GM12878 (cell line): ENCODE data around the gene TRPM6. TPM values are rescaled to one million over a fixed set of nuclear protein-coding genes. Genes with fewer than 3 reads are reported as not detected.

ENCODE experiments used
- ATAC-seq: fragments of 200-7000 bp; cut with Tn5 transposase; 3 replicates; pipeline ENCODE4 v1.9.1; 2020; ENCODE audit warnings: mild to moderate bottlenecking, moderate library complexity
- BruUV-seq: library from RNA; stranded (reverse); fragments of 400-500 nt; replicated peaks from 2 replicates; lab custom pipeline; 2021; lab: Mats Ljungman, UMichigan
- CTCF ChIA-PET: fragments of 300-600 bp; sonication (Branson Sonifier 250); formaldehyde crosslinking; extraction: SDS; loops from one replicate; lab custom pipeline; 2021; ENCODE audit warnings: inconsistent platforms; lab: Yijun Ruan, JAX
- POLR2A ChIA-PET: fragments of 350-600 bp; formaldehyde crosslinking; extraction: SDS; loops from one replicate; lab custom pipeline; 2021; ENCODE audit warnings: inconsistent platforms; lab: Charles Lee
- RAD21 ChIA-PET: fragments of 300-600 bp; sonication (Branson Sonifier 250); formaldehyde crosslinking; loops from one replicate; lab custom pipeline; 2023; ENCODE audit warnings: antibody characterized with exemption; ENCODE audit not compliant: unreplicated experiment; lab: Charles Lee
- SMC1A ChIA-PET: fragments of 300-600 bp; sonication (Branson Sonifier 250); formaldehyde crosslinking; loops from one replicate; lab custom pipeline; 2023; ENCODE audit not compliant: unreplicated experiment, uncharacterized antibody; lab: Charles Lee
- DNase-seq: peaks from one replicate; pipeline ENCODE4 v3.0.0-alpha.2; 2011; ENCODE audit warnings: low read depth, low spot score
- FAIRE-seq: peaks from 3 replicates; lab custom pipeline; 2011; peaks lifted over from hg19 to GRCh38; lab: Jason Lieb, UNC
- H2AFZ ChIP-seq: 2 replicates; pipeline ENCODE4 v1.6.0; 2011; ENCODE audit warnings: low read depth, low read length, control low read depth; ENCODE audit not compliant: control insufficient read depth
- H3K27ac ChIP-seq: 2 replicates; pipeline ENCODE4 v1.5.1; 2011; ENCODE audit warnings: control low read depth; ENCODE audit not compliant: control insufficient read depth, insufficient read depth
- H3K27me3 ChIP-seq, 2 experiments: replicated peaks in 1 of 2; 2 replicates each; pipeline versions ENCODE4 v1.6.0 to v1.6.1; 2011; ENCODE audit warnings: low read length in 1 of 2; ENCODE audit not compliant: control insufficient read depth in 2 of 2, insufficient read depth in 2 of 2
- H3K36me3 ChIP-seq, 2 experiments: 2 replicates each; pipeline ENCODE4 v1.5.1; 2011; ENCODE audit warnings: low read length in 1 of 2; ENCODE audit not compliant: control insufficient read depth in 2 of 2, insufficient read depth in 2 of 2
- H3K4me1 ChIP-seq: 2 replicates; pipeline ENCODE4 v1.6.1; 2011; ENCODE audit warnings: mild to moderate bottlenecking, low read length, moderate library complexity, mixed read lengths; ENCODE audit not compliant: control insufficient read depth, insufficient read depth
- H3K4me2 ChIP-seq: 2 replicates; pipeline ENCODE4 v1.6.0; 2011; ENCODE audit warnings: control low read depth; ENCODE audit not compliant: control insufficient read depth, insufficient read depth
- H3K4me3 ChIP-seq: fragments of 200-600 bp; sonication (generic); 2 replicates; pipeline ENCODE4 v1.5.1; 2016
- H3K79me2 ChIP-seq: 2 replicates; pipeline ENCODE4 v1.6.0; 2011; ENCODE audit warnings: low read length; ENCODE audit not compliant: control insufficient read depth, insufficient read depth
- H3K9ac ChIP-seq: 2 replicates; pipeline ENCODE4 v1.8.0; 2011; ENCODE audit warnings: low read length, control low read depth, mixed read lengths; ENCODE audit not compliant: control insufficient read depth, insufficient read depth
- H3K9me3 ChIP-seq: replicated peaks from 3 replicates; pipeline ENCODE4 v1.5.1; 2011; ENCODE audit warnings: mild to moderate bottlenecking, low read length; ENCODE audit not compliant: control insufficient read depth, insufficient read depth
- H4K20me1 ChIP-seq: 2 replicates; pipeline ENCODE4 v1.6.0; 2011; ENCODE audit not compliant: control insufficient read depth, insufficient read depth
- BCL11A ChIP-seq: IDR thresholded peaks from 2 replicates; pipeline ENCODE4 v1.6.1; 2011; ENCODE audit warnings: low read depth, low read length
- BMI1 ChIP-seq: fragments of 450-650 bp; IDR thresholded peaks from 2 replicates; pipeline ENCODE4 v1.6.1; 2016; ENCODE audit warnings: mild to moderate bottlenecking, moderate library complexity, borderline replicate concordance
- CBFB ChIP-seq: IDR thresholded peaks from 2 replicates; pipeline ENCODE4 v1.6.1; 2016; ENCODE audit warnings: antibody characterized with exemption, low read depth
- CBX3 ChIP-seq: fragments of 200-600 bp; sonication (generic); IDR thresholded peaks from 2 replicates; pipeline ENCODE4 v1.6.1; 2016; ENCODE audit warnings: low read depth, borderline replicate concordance
- HDAC6 ChIP-seq: fragments of 200-600 bp; sonication (generic); IDR thresholded peaks from one replicate; pipeline ENCODE4 v1.8.0; 2017; ENCODE audit warnings: antibody characterized with exemption; ENCODE audit not compliant: unreplicated experiment
- IRF4 ChIP-seq: IDR thresholded peaks from 2 replicates; pipeline ENCODE4 v1.6.1; 2011; ENCODE audit warnings: low read depth, low read length
- IRF5 ChIP-seq: fragments of 450-650 bp; IDR thresholded peaks from 2 replicates; pipeline ENCODE4 v1.6.1; 2017; ENCODE audit warnings: borderline replicate concordance
- MXI1 ChIP-seq: fragments of 150-350 bp; IDR thresholded peaks from 2 replicates; pipeline ENCODE4 v1.6.1; 2011; ENCODE audit warnings: low read depth, mild to moderate bottlenecking, inconsistent platforms, low read length, improper control_type of control experiment
- NR2C1 ChIP-seq: fragments of 450-650 bp; IDR thresholded peaks from 2 replicates; pipeline ENCODE4 v1.6.1; 2017; ENCODE audit warnings: antibody characterized with exemption, mild to moderate bottlenecking, moderate library complexity
- ZNF207 ChIP-seq: fragments of 450-650 bp; IDR thresholded peaks from 2 replicates; pipeline ENCODE4 v1.6.1; 2014; ENCODE audit warnings: antibody characterized with exemption, mild to moderate bottlenecking, borderline replicate concordance
- ZNF24 ChIP-seq: fragments of 450-650 bp; IDR thresholded peaks from 2 replicates; pipeline ENCODE4 v1.6.1; 2017; ENCODE audit warnings: antibody characterized with exemption, mild to moderate bottlenecking
- WGBS: methylation state at CpG from one replicate; pipeline ENCODE4 v1.1.6; 2016; ENCODE audit warnings: low lambda C conversion rate; ENCODE audit not compliant: insufficient replicate concordance, insufficient coverage; ENCODE audit errors: missing lambda C conversion rate; 5-methylcytosine and 5-hydroxymethylcytosine counted together
- in situ Hi-C: fragments of 300-500 bp; cut with MboI; formaldehyde crosslinking; loops from 9 replicates; pipeline ENCODE4 v1.14.3; 2018; ENCODE audit warnings: mixed read lengths
- intact Hi-C: fragments of 100-400 bp; cut with micrococcal nuclease; formaldehyde crosslinking; loops from one replicate; pipeline ENCODE4 v1.14.2; 2022; ENCODE audit not compliant: unreplicated experiment
- polyA plus RNA-seq, 11 experiments: library from polyadenylated mRNA; depleted of rRNA in 4 of 11; unstranded in 6 of 11; stranded (reverse) in 5 of 11; fragments of >200 nt; fragmentation: Nextera tagmentation in 4 of 11; fragmentation: Illumina TruSeq in 1 of 11; extraction: Ambion mirVana in 4 of 11; extraction: Trizol in 1 of 11; gene quantifications; 1 replicate in 1 of 11; 2 replicates in 10 of 11; pipeline versions ENCODE4 v1.2.1 to v1.2.3, GENCODE V29; 2011 to 2016; ENCODE audit warnings: inconsistent platforms in 2 of 11, missing spikeins in 2 of 11, low read depth in 1 of 11
- total RNA-seq, 4 experiments: library from RNA; depleted of rRNA in 3 of 4; stranded (reverse); fragments of >200 nt in 3 of 4; fragmentation: Illumina TruSeq in 1 of 4; extraction: Trizol in 1 of 4; gene quantifications; 2 replicates each; pipeline versions ENCODE4 v1.2.1 to v1.2.3, GENCODE V29; 2013 to 2021
- TF ChIP-seq, protein P1 (sequence below): fragments of 450-650 bp; IDR thresholded peaks from 2 replicates; pipeline ENCODE4 v1.6.1; 2017; ENCODE audit warnings: mild to moderate bottlenecking, moderate library complexity

Gene TRPM6
- total and polyA plus RNA-seq, 10 of the 15 experiments (the other 5 are each of a cell fraction or from before 2014, with no cell fraction given): under 0.01 to 0.34 (median 0.05) TPM; not detected in 1

GRCh38 chr9:74920944-74921626 lies 33.4 kb upstream of the TRPM6 start:
- no peak overlapping the region for H3K27ac ChIP-seq
- no TSS peak for BruUV-seq
- in situ Hi-C loops: no loop called here
- WGBS: 27% methylated on average over 3 of the region's 3 CpGs
- ATAC-seq (no peak), DNase-seq (no peak), FAIRE-seq (no peak)
- intact Hi-C loops: no loop called here
- no peaks in the 10 kb centered on the region for H3K36me3 ChIP-seq
- no peak overlapping the region for H3K9ac ChIP-seq
- no peaks in the 10 kb centered on the region for H4K20me1 ChIP-seq
- no peak overlapping the region for H2AFZ ChIP-seq
- TF ChIP-seq, protein P1, sequence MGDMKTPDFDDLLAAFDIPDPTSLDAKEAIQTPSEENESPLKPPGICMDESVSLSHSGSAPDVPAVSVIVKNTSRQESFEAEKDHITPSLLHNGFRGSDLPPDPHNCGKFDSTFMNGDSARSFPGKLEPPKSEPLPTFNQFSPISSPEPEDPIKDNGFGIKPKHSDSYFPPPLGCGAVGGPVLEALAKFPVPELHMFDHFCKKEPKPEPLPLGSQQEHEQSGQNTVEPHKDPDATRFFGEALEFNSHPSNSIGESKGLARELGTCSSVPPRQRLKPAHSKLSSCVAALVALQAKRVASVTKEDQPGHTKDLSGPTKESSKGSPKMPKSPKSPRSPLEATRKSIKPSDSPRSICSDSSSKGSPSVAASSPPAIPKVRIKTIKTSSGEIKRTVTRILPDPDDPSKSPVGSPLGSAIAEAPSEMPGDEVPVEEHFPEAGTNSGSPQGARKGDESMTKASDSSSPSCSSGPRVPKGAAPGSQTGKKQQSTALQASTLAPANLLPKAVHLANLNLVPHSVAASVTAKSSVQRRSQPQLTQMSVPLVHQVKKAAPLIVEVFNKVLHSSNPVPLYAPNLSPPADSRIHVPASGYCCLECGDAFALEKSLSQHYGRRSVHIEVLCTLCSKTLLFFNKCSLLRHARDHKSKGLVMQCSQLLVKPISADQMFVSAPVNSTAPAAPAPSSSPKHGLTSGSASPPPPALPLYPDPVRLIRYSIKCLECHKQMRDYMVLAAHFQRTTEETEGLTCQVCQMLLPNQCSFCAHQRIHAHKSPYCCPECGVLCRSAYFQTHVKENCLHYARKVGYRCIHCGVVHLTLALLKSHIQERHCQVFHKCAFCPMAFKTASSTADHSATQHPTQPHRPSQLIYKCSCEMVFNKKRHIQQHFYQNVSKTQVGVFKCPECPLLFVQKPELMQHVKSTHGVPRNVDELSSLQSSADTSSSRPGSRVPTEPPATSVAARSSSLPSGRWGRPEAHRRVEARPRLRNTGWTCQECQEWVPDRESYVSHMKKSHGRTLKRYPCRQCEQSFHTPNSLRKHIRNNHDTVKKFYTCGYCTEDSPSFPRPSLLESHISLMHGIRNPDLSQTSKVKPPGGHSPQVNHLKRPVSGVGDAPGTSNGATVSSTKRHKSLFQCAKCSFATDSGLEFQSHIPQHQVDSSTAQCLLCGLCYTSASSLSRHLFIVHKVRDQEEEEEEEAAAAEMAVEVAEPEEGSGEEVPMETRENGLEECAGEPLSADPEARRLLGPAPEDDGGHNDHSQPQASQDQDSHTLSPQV: no peak
- TF ChIP-seq ZNF207: no peak
- no peak for TF ChIP-seq IRF5
- TF ChIP-seq NR2C1: no peak
- no peak for TF ChIP-seq CBFB
- no peak for TF ChIP-seq BMI1
- TF ChIP-seq ZNF24: no peak
- no peak for TF ChIP-seq BCL11A
- no peak for TF ChIP-seq MXI1
- TF ChIP-seq CBX3: no peak
- no peak for TF ChIP-seq HDAC6
- no peak for TF ChIP-seq IRF4
- TF ChIP-seq, all 136 proteins: peak for 0
- Histone ChIP-seq H3K79me2 (no peaks in the 10 kb centered on the region), H3K9me3 (no peaks in the 10 kb centered on the region), H3K4me3 (no peak overlapping the region), H3K4me2 (no peak overlapping the region), H3K27me3 (no peaks in the 10 kb centered on the region; a peak in 1 of 4 replicates), H3K4me1 (no peaks in the 10 kb centered on the region)
- CTCF ChIA-PET: interaction anchor here (0.9 to 1.1 kb wide), 3 partner anchors 79 to 157 kb away, joined by 3 to 4 read pairs (median 3); no protein-coding TSS in a partner anchor
- POLR2A ChIA-PET: interaction anchor here (0.6 kb wide), 1 partner anchor 27 kb away, joined by 3 read pairs; no protein-coding TSS in a partner anchor
- RAD21 ChIA-PET: no interaction called here
- SMC1A ChIA-PET: no interaction called here
